NCI-H1417 (cell line): ENCODE measurements around the gene GPBP1.
"Not testable (repeated sequence)": the region's sequence is repeated elsewhere in the genome, so short reads cannot be mapped to it uniquely, and the experiment has no call there.

Source experiments
- DNase-seq, 3 experiments: peaks; one replicate each; lab custom pipeline; 2025; lab: John Stamatoyannopoulos, UW

GPBP1 gene

GRCh38 chr5:57173319-57174127 lies at the start of gene GPBP1:
Gene GPBP1 (plus strand): TSS chr5:57174059. CDS start chr5:57214131, 40,072 bp downstream.
- DNase-seq = peak; percentile 96 to 100 (median 99)

GRCh38 chr5:57128325-57128724 lies 45.5 kb upstream of the GPBP1 start:
- DNase-seq = no peak

GRCh38 chr5:57133574-57133973 lies 40.3 kb upstream of the GPBP1 start:
- no peak for DNase-seq

- DNase-seq = no peak
Measured at GRCh38 chr5:57137401-57137800, 36.5 kb upstream of the GPBP1 start.

- DNase-seq = no peak
Measured at GRCh38 chr5:57152316-57152715, 21.5 kb upstream of the GPBP1 start.

- no peak for DNase-seq
Measured at GRCh38 chr5:57155033-57155432, 18.8 kb upstream of the GPBP1 start.

- DNase-seq = no peak
Measured at GRCh38 chr5:57157131-57157530, 16.7 kb upstream of the GPBP1 start.

GRCh38 chr5:57157666-57158065 lies 16.2 kb upstream of the GPBP1 start:
- DNase-seq = no peak

- DNase-seq = no peak
Measured at GRCh38 chr5:57163553-57164006, 10.3 kb upstream of the GPBP1 start.

GRCh38 chr5:57164124-57164523 lies 9.7 kb upstream of the GPBP1 start:
- DNase-seq = no peak

- not testable (repeated sequence) for DNase-seq
Measured at GRCh38 chr5:57165171-57165570, 8.7 kb upstream of the GPBP1 start.

GRCh38 chr5:57166276-57166675 lies 7.6 kb upstream of the GPBP1 start:
- no peak for DNase-seq

GRCh38 chr5:57167201-57167600 lies 6.7 kb upstream of the GPBP1 start:
- DNase-seq = no peak

GRCh38 chr5:57170116-57170515 lies 3.7 kb upstream of the GPBP1 start:
- not testable (repeated sequence) for DNase-seq

GRCh38 chr5:57171816-57172465 lies 1.9 kb upstream of the GPBP1 start:
- DNase-seq = peak in 1 of 3 experiments; percentile 25

- peak in 2 of 3 experiments; percentile 10 to 55 for DNase-seq
Measured at GRCh38 chr5:57172466-57173318, 1.2 kb upstream of the GPBP1 start.

- DNase-seq = peak in 2 of 3 experiments; percentile 33 to 73
Measured at GRCh38 chr5:57174128-57174889, 450 bp downstream of the GPBP1 start.

GRCh38 chr5:57174890-57175510 lies 1.1 kb downstream of the GPBP1 start:
- DNase-seq = peak; percentile 33 to 55 (median 35)

GRCh38 chr5:57175551-57176309 lies 1.9 kb downstream of the GPBP1 start:
- peak in 1 of 3 experiments; percentile 27 for DNase-seq

GRCh38 chr5:57176350-57176857 lies 2.5 kb downstream of the GPBP1 start:
- DNase-seq = peak in 1 of 3 experiments; percentile 3
